GM12875 (cell line): ENCODE measurements around the gene KIAA1549.

Source experiments
- H3K4me3 ChIP-seq: one replicate; pipeline ENCODE4 v1.5.1; 2011; ENCODE audit warnings: low read depth, low read length, control low read depth
- TF ChIP-seq, protein P1 (sequence below): IDR thresholded peaks from 2 replicates; pipeline ENCODE4 v1.5.1; 2011; ENCODE audit warnings: low read depth, mild to moderate bottlenecking, control low read depth, inconsistent platforms, low read length, moderate library complexity, borderline replicate concordance; ENCODE audit not compliant: insufficient read depth

KIAA1549 gene

GRCh38 chr7:138974103-138974502 lies 7.1 kb downstream of the KIAA1549 start:
- TF ChIP-seq, protein P1, sequence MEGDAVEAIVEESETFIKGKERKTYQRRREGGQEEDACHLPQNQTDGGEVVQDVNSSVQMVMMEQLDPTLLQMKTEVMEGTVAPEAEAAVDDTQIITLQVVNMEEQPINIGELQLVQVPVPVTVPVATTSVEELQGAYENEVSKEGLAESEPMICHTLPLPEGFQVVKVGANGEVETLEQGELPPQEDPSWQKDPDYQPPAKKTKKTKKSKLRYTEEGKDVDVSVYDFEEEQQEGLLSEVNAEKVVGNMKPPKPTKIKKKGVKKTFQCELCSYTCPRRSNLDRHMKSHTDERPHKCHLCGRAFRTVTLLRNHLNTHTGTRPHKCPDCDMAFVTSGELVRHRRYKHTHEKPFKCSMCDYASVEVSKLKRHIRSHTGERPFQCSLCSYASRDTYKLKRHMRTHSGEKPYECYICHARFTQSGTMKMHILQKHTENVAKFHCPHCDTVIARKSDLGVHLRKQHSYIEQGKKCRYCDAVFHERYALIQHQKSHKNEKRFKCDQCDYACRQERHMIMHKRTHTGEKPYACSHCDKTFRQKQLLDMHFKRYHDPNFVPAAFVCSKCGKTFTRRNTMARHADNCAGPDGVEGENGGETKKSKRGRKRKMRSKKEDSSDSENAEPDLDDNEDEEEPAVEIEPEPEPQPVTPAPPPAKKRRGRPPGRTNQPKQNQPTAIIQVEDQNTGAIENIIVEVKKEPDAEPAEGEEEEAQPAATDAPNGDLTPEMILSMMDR, result no peak
- no peak overlapping the region for H3K4me3 ChIP-seq

DNA sequence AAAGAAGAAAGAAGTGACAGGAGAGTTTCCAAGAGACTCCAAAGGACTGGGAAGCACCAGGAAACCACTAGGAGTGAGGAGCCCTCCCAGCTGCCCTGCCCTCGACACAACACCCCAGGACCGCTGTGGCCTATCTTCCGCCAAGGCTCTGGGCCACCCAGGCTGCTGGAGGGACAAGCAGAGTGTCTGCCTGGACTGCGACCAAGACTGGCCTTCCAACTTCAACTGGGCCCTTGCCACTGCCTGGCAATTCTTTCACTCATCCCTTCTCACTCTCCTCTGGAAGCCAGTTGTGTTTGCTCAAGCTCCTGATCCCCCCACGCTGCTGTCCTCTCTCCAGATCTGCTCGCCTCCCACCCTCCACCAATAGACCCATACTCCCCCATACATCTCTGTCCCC lies 10.2 kb downstream of the KIAA1549 start:
- TF ChIP-seq, protein P1, result no peak
- H3K4me3 ChIP-seq, result no peak overlapping the region

- TF ChIP-seq, protein P1, result no peak
- no peak overlapping the region for H3K4me3 ChIP-seq
These were observed 10.7 kb downstream of the KIAA1549 start for GRCh38 chr7:138970446-138970845.

GRCh38 chr7:138967159-138967558 lies 14.0 kb downstream of the KIAA1549 start:
- TF ChIP-seq, protein P1, result no peak
- H3K4me3 ChIP-seq, result no peak overlapping the region

DNA sequence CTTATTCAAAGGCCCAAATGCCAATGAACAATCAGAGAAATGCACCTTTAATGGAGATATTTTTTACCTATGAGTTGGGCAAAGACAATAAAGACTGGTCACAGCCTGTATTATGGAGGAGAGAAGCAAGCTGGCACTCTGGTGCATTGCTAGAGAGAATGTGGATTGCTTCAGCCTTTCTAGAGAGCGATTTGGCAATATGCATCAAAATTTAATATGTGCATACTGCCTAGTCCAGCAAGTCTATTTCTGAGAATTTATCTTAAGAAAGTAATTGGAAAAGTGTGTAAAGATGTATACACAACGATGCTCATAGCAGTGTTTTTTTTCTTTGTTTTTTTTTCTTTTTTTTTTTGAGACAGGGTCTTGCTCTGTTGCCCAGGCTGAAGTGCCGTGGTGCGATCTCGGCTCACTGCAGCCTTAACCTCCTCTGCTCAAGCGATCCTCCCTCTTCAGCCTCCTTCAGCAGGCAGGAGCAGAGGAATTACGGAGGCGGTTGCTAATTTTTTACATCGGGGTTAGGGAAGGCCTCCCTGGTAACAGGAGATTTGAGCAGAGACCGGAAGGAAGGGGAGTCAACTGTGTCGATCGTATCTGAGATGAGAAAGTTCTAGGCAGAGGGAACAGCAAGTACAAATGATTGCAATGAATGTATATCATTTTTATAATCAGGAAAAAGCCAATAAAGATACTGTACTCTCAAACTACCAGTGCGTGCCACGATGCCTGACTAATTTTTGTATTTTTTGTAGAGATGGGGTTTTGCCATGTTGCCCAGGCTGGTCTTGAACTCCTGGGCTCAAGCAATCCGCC lies 16.4 kb downstream of the KIAA1549 start:
- H3K4me3 ChIP-seq, result no peak overlapping the region
- TF ChIP-seq, protein P1, result no peak

DNA sequence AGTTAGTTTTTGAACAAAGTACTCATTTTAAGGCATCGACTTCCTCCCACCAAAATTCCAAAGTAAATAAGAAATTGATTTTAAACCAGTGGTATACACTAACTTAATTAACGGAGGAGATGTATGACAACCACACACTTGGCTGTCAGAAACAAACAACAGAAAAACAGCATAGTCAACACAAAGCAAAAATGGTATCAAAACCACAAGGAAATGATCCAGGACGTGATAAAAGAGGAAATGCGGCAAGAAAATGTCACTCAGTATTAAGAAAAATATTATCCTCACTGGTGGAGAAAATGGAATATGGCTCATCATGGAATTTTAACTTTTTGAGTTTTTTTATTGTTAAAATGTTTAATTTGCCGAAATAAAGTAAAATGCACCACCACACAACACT lies 17.5 kb downstream of the KIAA1549 start:
- TF ChIP-seq, protein P1, result no peak
- no peak overlapping the region for H3K4me3 ChIP-seq

DNA sequence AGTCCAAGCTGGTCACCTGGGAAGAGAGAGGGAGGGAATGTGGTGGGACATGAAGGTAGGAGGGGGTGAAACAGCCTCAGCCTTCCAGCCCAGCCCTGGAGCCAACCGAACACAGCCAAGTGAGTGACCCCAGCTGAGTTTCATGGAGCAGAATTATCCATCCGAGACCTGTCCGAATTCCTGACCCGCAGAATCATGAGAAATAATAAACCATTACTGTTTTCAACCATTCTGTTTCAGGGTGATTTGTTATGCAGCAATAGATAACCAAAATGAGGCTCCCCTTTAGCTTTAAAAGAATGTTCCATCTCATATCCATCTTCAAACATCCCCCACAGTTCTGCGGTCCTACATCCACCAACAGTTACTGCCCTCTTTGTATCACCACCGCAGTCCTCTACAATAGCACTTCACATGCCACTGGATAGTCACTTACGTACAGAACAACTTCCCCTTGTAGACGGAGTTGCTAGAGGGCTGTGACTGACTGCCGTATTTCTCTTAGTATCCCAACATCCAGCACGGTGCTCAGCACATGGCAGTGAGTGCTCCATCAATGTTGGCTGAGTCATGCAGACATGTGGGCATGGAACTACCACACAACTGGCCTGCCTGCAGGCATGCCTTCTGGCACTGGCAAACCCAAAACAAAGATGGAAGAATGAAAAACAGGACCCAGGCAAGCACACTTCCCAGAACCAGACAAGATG lies 18.5 kb downstream of the KIAA1549 start:
- TF ChIP-seq, protein P1, result no peak
- H3K4me3 ChIP-seq, result no peak overlapping the region
